SK-N-SH (cell line): Measurements from ENCODE around the gene FIZ1.

Experiments
- EP300 ChIP-seq, 2 experiments: IDR thresholded peaks; 2 replicates each; pipeline versions ENCODE4 v1.4.0 to v1.6.1; 2012; ENCODE audit warnings: borderline replicate concordance in 1 of 2, low read depth in 1 of 2, low read length in 1 of 2
- FOXM1 ChIP-seq: IDR thresholded peaks from 2 replicates; pipeline ENCODE4 v1.4.0; 2012; ENCODE audit warnings: low read depth, mild to moderate bottlenecking
- GABPA ChIP-seq: IDR thresholded peaks from 2 replicates; pipeline ENCODE4 v1.4.0; 2012; ENCODE audit warnings: low read depth, mild to moderate bottlenecking
- NRF1 ChIP-seq: IDR thresholded peaks from 2 replicates; pipeline ENCODE4 v1.6.1; 2012; ENCODE audit warnings: low read depth, mild to moderate bottlenecking, low read length
- POLR2AphosphoS5 ChIP-seq: IDR thresholded peaks from 2 replicates; pipeline ENCODE4 v1.6.1; 2012; ENCODE audit warnings: low read depth, low read length
- RFX5 ChIP-seq: IDR thresholded peaks from 2 replicates; pipeline ENCODE4 v1.6.1; 2012; ENCODE audit warnings: mild to moderate bottlenecking, improper control_type of control experiment, low read length
- TAF1 ChIP-seq: IDR thresholded peaks from 2 replicates; pipeline ENCODE4 v1.6.1; 2012; ENCODE audit warnings: low read depth, mild to moderate bottlenecking, low read length, moderate library complexity, borderline replicate concordance
- TF ChIP-seq, protein P1 (sequence below): fragments of 200-600 bp; sonication (generic); IDR thresholded peaks from 2 replicates; pipeline ENCODE4 v1.6.1; 2017; ENCODE audit warnings: antibody characterized with exemption, mild to moderate bottlenecking, moderate library complexity
- TF ChIP-seq, protein P2 (sequence below): IDR thresholded peaks from 2 replicates; pipeline ENCODE4 v1.4.0; 2012; ENCODE audit warnings: low read depth

DNA sequence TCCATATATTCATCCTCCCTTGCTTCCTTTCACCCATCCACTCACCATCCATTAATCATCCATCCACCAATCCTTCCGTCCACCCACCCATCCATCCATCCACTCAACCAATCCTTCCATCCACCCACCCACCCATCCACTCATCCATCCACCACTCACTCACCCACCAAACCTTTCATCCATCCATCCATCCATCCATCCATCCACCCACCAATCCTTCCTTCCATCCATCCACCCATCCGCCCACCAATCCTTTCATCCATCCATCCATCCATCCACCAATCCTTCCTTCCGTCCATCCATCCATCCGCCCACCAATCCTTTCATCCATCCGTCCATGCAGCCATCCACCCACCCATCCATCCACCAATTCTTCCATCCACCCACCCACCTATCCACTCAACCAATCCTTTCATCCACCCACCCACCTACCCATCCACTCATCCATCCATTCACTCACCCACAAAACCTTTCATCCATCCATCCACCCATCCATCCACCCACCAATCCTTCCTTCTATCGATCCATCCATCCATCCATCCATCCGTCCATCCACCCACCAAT, 56.9 kb downstream of the FIZ1 start:
- TF ChIP-seq, protein P1, sequence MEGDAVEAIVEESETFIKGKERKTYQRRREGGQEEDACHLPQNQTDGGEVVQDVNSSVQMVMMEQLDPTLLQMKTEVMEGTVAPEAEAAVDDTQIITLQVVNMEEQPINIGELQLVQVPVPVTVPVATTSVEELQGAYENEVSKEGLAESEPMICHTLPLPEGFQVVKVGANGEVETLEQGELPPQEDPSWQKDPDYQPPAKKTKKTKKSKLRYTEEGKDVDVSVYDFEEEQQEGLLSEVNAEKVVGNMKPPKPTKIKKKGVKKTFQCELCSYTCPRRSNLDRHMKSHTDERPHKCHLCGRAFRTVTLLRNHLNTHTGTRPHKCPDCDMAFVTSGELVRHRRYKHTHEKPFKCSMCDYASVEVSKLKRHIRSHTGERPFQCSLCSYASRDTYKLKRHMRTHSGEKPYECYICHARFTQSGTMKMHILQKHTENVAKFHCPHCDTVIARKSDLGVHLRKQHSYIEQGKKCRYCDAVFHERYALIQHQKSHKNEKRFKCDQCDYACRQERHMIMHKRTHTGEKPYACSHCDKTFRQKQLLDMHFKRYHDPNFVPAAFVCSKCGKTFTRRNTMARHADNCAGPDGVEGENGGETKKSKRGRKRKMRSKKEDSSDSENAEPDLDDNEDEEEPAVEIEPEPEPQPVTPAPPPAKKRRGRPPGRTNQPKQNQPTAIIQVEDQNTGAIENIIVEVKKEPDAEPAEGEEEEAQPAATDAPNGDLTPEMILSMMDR = no peak
- TF ChIP-seq FOXM1 (no peak), EP300 (IDR thresholded peaks at IDR 0.05; ENCODE audit: borderline replicate concordance in 1 of 2, low read depth in 1 of 2, low read length in 1 of 2) (no peak), RFX5 (no peak), POLR2AphosphoS5 (no peak), NRF1 (no peak), GABPA (no peak), TAF1 (no peak)
- TF ChIP-seq, protein P2, sequence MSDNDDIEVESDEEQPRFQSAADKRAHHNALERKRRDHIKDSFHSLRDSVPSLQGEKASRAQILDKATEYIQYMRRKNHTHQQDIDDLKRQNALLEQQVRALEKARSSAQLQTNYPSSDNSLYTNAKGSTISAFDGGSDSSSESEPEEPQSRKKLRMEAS = no peak
